NAMALWA (cell line): ENCODE data around the gene TMED10.
"Not testable (repeated sequence)": the region's sequence is repeated elsewhere in the genome, so short reads cannot be mapped to it uniquely, and the experiment has no call there.

Experiments
- DNase-seq: peaks from one replicate; pipeline ENCODE4 v3.0.0-alpha.2; 2015; ENCODE audit warnings: low spot score

TMED10 gene

DNA sequence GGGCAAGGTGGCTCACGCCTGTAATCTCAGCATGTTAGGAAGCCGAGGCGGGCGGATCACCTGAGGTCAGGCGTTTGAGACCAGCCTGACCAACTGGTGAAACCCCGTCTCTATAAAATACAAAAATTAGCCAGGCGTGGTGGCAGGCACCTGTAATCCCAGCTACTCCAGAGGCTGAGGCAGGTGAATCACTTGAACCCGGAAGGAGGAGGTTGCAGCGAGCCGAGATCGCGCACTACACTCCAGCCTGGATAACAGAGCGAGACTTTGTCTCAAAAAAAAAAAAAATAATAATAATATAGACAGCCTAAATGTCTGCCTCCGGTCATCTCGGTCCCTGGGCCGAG lies 49.0 kb downstream of the TMED10 start:
- DNase-seq: not testable (repeated sequence)

- DNase-seq: peak; percentile 80
Measured at GRCh38 chr14:75126679-75127473, 49.5 kb downstream of the TMED10 start, which contains the start of gene NEK9. Gene NEK9 (minus strand): TSS chr14:75127048. CDS start chr14:75126921, 127 bp downstream.

DNA sequence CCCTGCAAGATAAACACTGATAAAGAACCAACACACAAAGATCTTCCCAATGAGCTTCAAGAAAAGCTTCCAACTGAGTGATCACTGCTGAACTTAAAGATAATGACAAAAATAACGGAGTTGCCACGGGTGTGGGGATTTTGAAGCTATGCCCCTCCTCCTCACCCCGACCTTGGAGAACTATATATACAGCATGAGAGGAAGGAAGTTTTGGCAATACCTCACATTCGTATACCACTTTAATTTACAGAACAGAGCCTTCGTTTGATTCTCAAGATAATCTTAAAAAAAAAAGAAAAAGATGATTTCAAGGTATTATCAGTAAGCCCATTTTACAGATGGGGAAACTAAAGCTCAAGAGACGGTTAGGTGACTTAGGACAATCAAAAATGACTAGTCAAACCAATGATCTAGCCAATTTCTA lies 50.3 kb downstream of the TMED10 start:
- peak; percentile 18 for DNase-seq

DNA sequence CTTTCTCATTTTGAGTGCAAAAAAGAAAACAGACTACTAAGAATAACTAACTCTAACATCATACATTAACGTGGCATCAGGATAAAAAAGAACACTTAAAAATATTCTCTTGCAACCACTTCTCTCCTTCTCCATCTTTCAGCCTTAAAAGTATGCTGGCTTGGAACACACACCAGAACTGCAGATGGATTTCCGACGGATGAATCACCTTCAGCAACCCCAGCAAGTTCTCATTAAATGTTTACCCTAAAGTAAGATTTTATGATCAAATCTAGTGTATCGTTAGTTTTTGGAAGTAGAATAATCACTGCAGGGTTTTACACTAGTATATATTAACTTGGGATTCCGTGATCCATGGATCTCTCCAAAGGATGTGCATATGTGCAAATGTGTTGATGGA lies 50.8 kb downstream of the TMED10 start:
- DNase-seq: no peak

GRCh38 chr14:75123991-75124390 lies 52.4 kb downstream of the TMED10 start:
- no peak for DNase-seq

DNA sequence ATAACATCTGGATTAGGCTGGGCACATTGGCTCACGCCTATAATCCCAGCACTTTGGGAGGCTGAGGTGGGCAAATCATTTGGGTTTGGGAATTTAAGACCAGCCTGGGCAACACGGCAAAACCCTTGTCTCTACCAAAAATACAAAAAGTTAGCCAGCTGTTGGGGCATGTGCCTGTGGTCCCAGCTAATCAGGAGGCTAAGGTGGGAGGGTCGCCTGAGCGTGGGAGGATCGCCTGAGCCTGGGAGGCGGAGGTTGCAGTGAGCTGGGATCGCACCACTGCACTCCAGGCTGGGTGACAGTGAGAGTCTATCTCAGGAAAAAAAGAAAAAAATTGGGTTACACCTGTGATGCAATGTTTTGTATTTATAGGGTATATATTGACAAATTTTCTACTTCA lies 54.9 kb downstream of the TMED10 start:
- no peak for DNase-seq

GRCh38 chr14:75120541-75121291 lies 55.7 kb downstream of the TMED10 start:
- DNase-seq: no peak

DNA sequence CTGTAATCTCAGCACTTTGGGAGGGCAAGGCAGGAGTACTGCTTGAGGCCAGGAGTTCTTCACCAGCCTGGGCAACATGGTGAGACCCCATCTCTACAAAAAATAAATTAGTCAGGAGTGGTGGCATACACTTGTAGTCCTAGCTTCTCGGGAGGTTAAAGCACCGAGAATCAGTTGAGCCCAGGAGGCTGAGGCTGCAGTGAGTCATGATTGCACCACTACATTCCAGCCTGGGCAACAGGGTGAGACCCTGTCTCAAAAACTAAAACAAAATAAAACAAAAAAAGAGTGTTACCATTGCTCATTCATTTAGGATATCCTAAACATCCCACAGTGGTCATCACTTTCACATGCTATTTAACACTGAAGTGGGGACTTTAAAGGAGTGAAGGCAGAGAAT lies 57.4 kb downstream of the TMED10 start:
- no peak for DNase-seq

DNA sequence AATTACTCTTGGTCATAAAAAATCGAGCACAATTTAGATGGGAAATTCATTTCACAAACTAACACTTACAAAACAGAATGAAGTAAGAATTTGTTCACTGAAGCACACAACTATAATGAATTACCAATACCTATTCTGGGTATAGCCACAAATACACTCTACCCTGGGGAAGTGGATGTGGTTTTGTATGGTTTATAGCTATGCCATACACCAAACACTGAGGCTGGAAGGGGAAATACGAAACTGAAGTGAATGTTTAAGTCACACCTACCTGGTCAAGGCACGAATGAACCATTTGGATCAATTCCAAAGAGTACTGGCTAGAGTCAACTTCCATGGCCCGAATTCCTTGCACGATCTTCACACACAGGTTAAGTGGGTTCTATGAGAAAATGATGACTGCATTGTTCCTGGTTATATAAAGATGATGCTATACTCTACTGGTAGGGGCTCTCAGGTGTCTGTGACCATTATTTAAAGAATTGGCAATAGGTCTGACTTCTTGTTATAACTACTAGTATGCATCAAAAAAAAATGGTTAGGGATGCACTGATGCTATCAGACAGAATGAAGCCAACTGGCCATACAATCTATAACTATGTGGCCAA lies 62.4 kb downstream of the TMED10 start:
- DNase-seq: no peak

DNA sequence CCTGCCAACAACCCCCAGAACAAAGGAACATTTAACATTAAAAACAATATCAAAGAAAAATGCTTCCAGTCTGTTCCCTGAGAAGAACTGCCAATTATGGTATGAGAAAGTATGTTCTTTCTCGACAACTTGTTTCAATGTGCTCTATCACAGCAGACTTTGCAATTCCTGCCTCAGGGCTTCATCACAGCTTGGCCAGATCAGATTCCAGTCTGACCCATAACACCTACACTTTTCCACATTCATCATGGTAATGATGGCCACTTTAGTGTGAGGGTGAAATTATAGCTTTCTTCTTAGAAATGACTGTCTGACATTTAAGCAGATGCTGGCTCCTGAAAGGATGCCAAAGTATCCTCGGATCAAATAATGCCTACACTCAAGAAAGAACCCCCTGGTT lies 66.5 kb downstream of the TMED10 start:
- DNase-seq: no peak

- DNase-seq: no peak
Measured at GRCh38 chr14:75107186-75107585, 69.2 kb downstream of the TMED10 start.

DNA sequence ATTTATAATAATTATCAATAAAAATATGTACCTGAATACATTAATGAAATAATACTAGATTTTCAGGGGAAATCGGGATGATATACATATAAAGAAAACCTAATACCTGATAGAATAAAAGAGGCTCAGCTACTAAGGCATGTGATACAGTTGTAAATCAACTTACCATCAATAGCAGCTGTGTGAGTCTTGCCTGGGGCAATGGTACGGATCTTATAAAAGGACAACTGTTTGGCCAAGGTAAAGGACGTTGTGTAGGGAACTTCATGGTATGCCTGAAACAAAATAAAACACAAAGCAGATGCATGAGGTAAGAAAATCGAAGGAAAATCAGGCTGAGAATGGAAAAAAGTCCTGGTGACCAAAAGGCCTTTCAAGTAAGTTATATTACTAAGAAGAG lies 74.9 kb downstream of the TMED10 start:
- DNase-seq: no peak

DNA sequence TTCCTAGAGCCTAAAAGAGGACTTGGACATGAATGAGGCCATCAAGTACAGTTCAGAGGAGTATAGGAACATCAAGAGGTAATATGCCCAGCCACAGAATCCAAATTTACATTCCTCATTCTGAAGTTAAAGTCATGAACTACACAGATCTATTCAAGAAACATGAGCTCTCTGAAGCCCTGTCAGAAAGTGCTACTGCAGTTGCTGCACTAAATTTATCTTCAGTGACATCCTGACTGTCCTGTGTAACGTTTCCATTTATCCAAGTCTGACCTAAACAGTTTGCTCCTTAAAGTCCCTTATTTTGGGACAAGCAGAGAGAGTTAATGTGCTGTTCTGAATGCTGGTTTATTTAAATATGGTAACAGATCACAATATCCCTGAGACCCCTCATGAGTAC lies 77.7 kb downstream of the TMED10 start:
- DNase-seq: no peak

GRCh38 chr14:75098212-75098611 lies 78.2 kb downstream of the TMED10 start:
- no peak for DNase-seq

- no peak for DNase-seq
Measured at GRCh38 chr14:75096959-75097358, 79.5 kb downstream of the TMED10 start.

DNA sequence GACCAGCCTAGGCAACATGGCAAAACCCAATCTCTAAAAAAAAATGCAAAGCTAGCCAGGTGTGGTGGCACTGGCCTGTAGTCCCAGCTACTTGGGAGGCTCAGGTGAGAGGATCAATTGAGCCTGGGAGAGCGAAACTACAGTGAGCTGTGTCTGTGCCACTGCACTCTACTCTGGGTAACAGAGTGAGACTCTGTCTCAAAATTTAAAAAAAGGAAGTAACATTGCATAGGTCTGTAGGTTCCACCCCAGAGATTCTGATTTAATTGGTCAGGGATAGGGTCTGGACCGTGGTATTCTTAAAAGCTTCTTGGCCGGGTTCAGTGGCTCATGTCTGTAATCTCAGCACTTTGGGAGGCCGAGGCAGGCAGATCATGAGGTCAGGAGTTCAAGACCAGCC lies 80.7 kb downstream of the TMED10 start:
- no peak for DNase-seq

GRCh38 chr14:75094896-75095295 lies 81.5 kb downstream of the TMED10 start:
- DNase-seq: no peak

GRCh38 chr14:75092698-75093097 lies 83.7 kb downstream of the TMED10 start:
- DNase-seq: no peak

GRCh38 chr14:75091251-75091650 lies 85.2 kb downstream of the TMED10 start:
- no peak for DNase-seq

GRCh38 chr14:75090353-75090752 lies 86.1 kb downstream of the TMED10 start:
- no peak for DNase-seq

DNA sequence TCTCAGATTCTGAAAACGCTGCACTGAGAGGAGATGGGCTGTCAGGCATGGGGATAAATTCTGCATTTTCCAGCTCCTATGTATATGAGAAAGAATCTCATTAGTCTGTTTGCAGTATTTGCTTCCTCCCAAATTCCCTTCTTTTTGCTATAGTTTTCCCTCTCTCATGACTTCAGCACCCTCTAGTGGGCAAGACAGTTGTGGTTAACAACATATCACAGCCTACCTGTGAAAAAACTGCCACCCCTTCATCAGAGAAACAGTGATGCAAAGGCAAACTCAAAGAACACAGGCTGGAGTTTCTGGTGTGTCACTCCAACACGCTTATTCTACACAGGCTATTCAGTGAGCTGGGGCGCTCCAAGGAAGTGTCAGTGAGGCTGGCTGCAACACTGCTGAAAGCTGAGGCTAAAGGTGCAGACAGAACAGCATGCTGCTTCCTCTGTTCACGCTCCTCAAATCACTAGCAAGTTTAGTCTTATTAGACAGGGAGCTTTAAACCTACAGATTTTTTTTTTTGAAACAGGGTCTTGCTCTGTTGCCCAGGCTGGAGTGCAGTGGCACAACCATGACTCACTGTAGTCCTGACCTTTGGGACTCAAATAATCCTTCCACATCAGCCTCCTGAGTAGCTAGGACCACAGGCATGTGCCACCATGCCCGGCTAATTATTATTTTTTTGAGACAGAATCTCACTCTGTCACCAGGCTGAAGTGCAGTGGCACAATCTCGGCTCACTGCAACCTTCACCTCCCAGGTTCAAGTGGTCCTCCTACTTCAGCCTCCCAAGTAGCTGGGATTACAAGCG lies 87.6 kb downstream of the TMED10 start:
- peak; percentile 46 for DNase-seq

DNA sequence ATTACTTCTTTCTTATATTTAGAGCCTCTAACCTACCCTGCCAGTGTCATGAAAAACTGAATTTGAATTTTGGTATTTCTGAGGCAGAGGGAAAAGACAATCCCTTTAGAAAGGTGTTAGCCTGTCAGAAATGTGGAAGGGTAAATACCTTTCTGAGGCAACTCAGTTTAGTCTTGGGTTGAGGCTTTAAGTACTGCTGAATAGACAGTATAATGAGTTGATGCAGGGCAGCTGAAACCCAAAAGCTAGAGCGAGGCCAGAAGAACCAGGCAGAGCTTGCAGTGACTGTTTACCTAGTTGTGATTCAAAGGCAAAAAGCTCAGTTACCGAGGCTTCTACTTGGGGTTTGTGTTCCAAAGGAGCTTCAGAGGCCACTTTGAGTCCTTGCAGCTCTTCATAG lies 88.3 kb downstream of the TMED10 start:
- no peak for DNase-seq
